OCI-LY1 (cell line): ENCODE measurements around the gene PSMD4.

Experiments used
- H2AFZ ChIP-seq: fragments of 200-600 bp; sonication (generic), shearing (Covaris generic); 2 replicates; pipeline ENCODE4 v1.6.0; 2014; ENCODE audit warnings: antibody characterized with exemption, mild to moderate bottlenecking, low read length
- H3F3A ChIP-seq: fragments of 200-600 bp; sonication (generic), shearing (Covaris generic); 2 replicates; pipeline ENCODE4 v1.6.0; 2014; ENCODE audit warnings: mild to moderate bottlenecking, antibody characterized with exemption, low read length, moderate library complexity; ENCODE audit not compliant: insufficient read depth
- H3K27ac ChIP-seq: fragments of 200-600 bp; sonication (generic); 2 replicates; pipeline ENCODE4 v1.5.1; 2014; ENCODE audit warnings: low read length, mixed run types, mild to moderate bottlenecking, low read depth; ENCODE audit not compliant: poor library complexity, severe bottlenecking
- H3K27me3 ChIP-seq: fragments of 200-600 bp; sonication (generic); 2 replicates; pipeline ENCODE4 v1.6.0; 2014; ENCODE audit warnings: antibody characterized with exemption, mild to moderate bottlenecking, low read length, moderate library complexity; ENCODE audit not compliant: insufficient read depth
- H3K36me3 ChIP-seq: fragments of 200-600 bp; sonication (generic); 2 replicates; pipeline ENCODE4 v1.6.1; 2014; ENCODE audit warnings: mild to moderate bottlenecking, antibody characterized with exemption, low read length, moderate library complexity, mixed read lengths; ENCODE audit not compliant: insufficient read depth
- H3K4me1 ChIP-seq: fragments of 200-600 bp; sonication (generic); 2 replicates; pipeline ENCODE4 v1.5.1; 2014; ENCODE audit warnings: mild to moderate bottlenecking, low read length, moderate library complexity; ENCODE audit not compliant: insufficient read depth, severe bottlenecking
- H3K4me2 ChIP-seq: fragments of 200-600 bp; sonication (generic), shearing (Covaris generic); 2 replicates; pipeline ENCODE4 v1.6.1; 2014; ENCODE audit warnings: low read length
- H3K4me3 ChIP-seq: fragments of 200-600 bp; sonication (generic); 2 replicates; pipeline ENCODE4 v1.5.1; 2014; ENCODE audit warnings: low read length, low read depth, mild to moderate bottlenecking, mixed read lengths; ENCODE audit not compliant: poor library complexity, severe bottlenecking
- H3K79me2 ChIP-seq: fragments of 200-600 bp; shearing (Covaris generic); 2 replicates; pipeline ENCODE4 v1.6.1; 2016; ENCODE audit warnings: mixed run types, low read length, mixed read lengths; ENCODE audit not compliant: insufficient read depth
- H3K9ac ChIP-seq: fragments of 200-600 bp; sonication (generic), shearing (Covaris generic); 2 replicates; pipeline ENCODE4 v1.6.1; 2014; ENCODE audit warnings: mild to moderate bottlenecking, low read length, mixed read lengths
- H3K9me2 ChIP-seq: fragments of 200-600 bp; sonication (generic), shearing (Covaris generic); 2 replicates; pipeline ENCODE4 v1.6.1; 2014; ENCODE audit warnings: low read depth, mild to moderate bottlenecking, low read length, mixed read lengths
- H3K9me3 ChIP-seq: fragments of 200-600 bp; shearing (Covaris generic); 2 replicates; pipeline ENCODE4 v1.6.1; 2014; ENCODE audit warnings: low read length, mixed read lengths
- H4K20me1 ChIP-seq: fragments of 200-600 bp; sonication (generic), shearing (Covaris generic); 2 replicates; pipeline ENCODE4 v1.6.0; 2016; ENCODE audit warnings: mild to moderate bottlenecking, low read length; ENCODE audit not compliant: insufficient read depth
- CTCF ChIP-seq: fragments of 200-600 bp; sonication (generic), shearing (Covaris generic); IDR thresholded peaks from 2 replicates; pipeline ENCODE4 v1.5.1; 2017; ENCODE audit warnings: mild to moderate bottlenecking, antibody characterized with exemption, low read length, moderate library complexity, mixed read lengths
- EZH2 ChIP-seq: fragments of 200-600 bp; sonication (generic), shearing (Covaris generic); IDR thresholded peaks from 2 replicates; pipeline ENCODE4 v1.8.0; 2017; ENCODE audit warnings: borderline replicate concordance, mixed run types, mild to moderate bottlenecking, antibody characterized with exemption, low read length, moderate library complexity, mixed read lengths

The PSMD4 gene

GRCh38 chr1:151314137-151314875, 59.8 kb downstream of the PSMD4 start:
- TF ChIP-seq CTCF (no peak), EZH2 (no peak)
- no peaks in the 10 kb centered on the region for H3K79me2 ChIP-seq
- H2AFZ ChIP-seq, result no peak overlapping the region
- H3K4me1 ChIP-seq, result no peaks in the 10 kb centered on the region
- H3K4me3 ChIP-seq, result no peak overlapping the region
- H3K4me2 ChIP-seq, result no peak overlapping the region
- no peaks in the 10 kb centered on the region for H3K27me3 ChIP-seq
- no peak overlapping the region for H3K9ac ChIP-seq
- H3K36me3 ChIP-seq, result peaks cover 74% of the 10 kb centered on the region
- no peaks in the 10 kb centered on the region for H3K9me3 ChIP-seq
- H3K27ac ChIP-seq, result no peak overlapping the region
- H3K9me2 ChIP-seq, result no peaks in the 10 kb centered on the region
- no peaks in the 10 kb centered on the region for H4K20me1 ChIP-seq
- H3F3A ChIP-seq, result no peaks in the 10 kb centered on the region

GRCh38 chr1:151315565-151316235, 61.2 kb downstream of the PSMD4 start:
- Histone ChIP-seq H3K9ac (no peak overlapping the region), H3K27ac (no peak overlapping the region), H3K4me2 (no peak overlapping the region), H3K4me3 (no peak overlapping the region), H3K9me3 (no peaks in the 10 kb centered on the region), H3F3A (no peaks in the 10 kb centered on the region), H3K9me2 (no peaks in the 10 kb centered on the region), H4K20me1 (no peaks in the 10 kb centered on the region), H3K4me1 (no peaks in the 10 kb centered on the region), H3K27me3 (no peaks in the 10 kb centered on the region), H2AFZ (no peak overlapping the region), H3K79me2 (no peaks in the 10 kb centered on the region), H3K36me3 (peaks cover 80% of the 10 kb centered on the region)
- TF ChIP-seq EZH2, result no peak
- no peak for TF ChIP-seq CTCF
